ENCODE results near the gene SYNE1. TPM values are rescaled to one million over a fixed set of nuclear protein-coding genes. Genes with fewer than 3 reads are reported as not detected.
A peak's percentile ranks its signal among the peaks of the same experiment; 100 is the strongest.

The SYNE1 gene
- polyA plus RNA-seq, 6 donors from 2014 or later = 24.1 to 50.3 (median 30.9) TPM

DNA sequence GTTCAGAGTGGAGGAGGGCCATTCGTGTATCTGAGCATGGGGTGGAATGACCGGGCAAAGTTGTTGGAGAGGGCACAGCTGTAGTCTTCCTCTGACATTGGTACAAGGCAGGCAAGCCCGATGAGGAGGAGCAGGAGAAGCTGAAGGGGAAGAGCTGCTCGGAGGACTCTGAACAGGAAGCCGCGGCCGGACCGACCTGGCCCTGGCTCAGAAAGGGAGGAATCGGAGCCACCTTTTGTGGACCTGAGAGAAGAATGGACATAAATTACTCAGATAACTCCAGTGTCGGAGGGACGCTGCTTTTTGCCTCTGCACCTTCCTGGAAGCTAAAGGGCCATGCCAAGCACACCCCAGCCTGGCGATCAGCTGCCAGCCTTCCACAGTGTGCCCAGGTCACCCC is 514.7 kb downstream of the SYNE1 start:
- Mint-ChIP-seq H3K27ac (no peak overlapping the region), H3K4me3 (no peak overlapping the region), H3K9me3 (peaks cover 0 to 14% (median 2%) of the 10 kb centered on the region in 7 donors), H3K36me3 (peaks cover 30 to 36% of the 10 kb centered on the region in 2 donors), H3K4me1 (peaks cover 0 to 5% (median 0%) of the 10 kb centered on the region in 3 donors), H3K27me3 (no peaks in the 10 kb centered on the region)
- DNase-seq (no peak), ATAC-seq (ENCODE audit: low read depth in 2 of 2) (no peak)

DNA sequence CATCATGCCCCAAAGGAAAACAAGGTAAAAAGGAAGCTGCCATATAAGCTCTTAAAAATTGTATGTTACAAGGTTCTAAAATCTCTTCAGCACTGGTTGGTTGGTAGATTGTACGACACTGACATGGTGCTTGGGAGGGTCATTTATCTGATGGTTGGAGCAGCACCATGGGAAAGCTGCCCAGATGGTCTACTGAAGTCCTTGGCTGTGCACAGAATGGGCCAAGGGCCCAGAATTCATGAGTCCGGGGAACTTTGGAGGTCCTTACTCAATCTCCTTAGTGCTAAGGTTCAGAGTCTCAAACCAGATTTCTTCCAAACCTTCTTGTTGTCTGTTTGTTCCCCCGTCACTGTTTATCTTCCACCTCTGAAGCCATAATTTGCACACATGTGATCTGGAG is 515.3 kb downstream of the SYNE1 start:
- no peak for ATAC-seq (ENCODE audit: low read depth in 2 of 2)
- Mint-ChIP-seq H3K27me3 (no peaks in the 10 kb centered on the region), H3K9me3 (peaks cover 0 to 14% (median 2%) of the 10 kb centered on the region in 7 donors), H3K4me1 (peaks cover 0 to 8% (median 0%) of the 10 kb centered on the region in 3 donors), H3K27ac (peak overlapping the region in 2 of 6 donors; percentile 30 to 50), H3K36me3 (peaks cover 29 to 36% of the 10 kb centered on the region in 2 donors), H3K4me3 (no peak overlapping the region)
- DNase-seq = no peak

DNA sequence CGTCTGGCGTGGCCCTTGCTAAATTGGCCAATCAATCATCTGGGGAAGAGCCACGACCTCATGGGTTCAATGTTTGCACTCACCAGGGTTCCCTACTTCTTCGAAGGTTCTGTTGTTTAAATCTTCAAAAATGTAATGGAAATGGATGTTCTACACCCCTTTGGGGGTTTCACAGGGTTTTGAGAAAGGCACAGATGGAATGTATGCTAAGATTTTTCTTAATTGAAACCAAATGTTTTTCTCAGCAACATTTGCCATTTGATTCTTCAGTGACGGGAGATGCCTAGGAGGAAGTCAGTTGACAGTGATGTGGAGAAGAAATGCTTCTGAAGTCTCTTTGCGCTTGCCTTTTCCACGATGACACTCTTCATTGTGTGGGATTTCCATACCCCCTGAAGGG is 517.3 kb downstream of the SYNE1 start:
- H3K36me3 Mint-ChIP-seq = peaks cover 29 to 36% of the 10 kb centered on the region in 2 donors
- peak overlapping the region in 3 of 6 donors; percentile 15 to 46 (median 46) for H3K27ac Mint-ChIP-seq
- H3K9me3 Mint-ChIP-seq = peaks cover 0 to 14% (median 2%) of the 10 kb centered on the region in 7 donors
- DNase-seq (no peak), ATAC-seq (ENCODE audit: low read depth in 2 of 2) (no peak)
- H3K4me1 Mint-ChIP-seq = peaks cover 0 to 8% (median 0%) of the 10 kb centered on the region in 3 donors
- no peak overlapping the region for H3K4me3 Mint-ChIP-seq
- no peaks in the 10 kb centered on the region for H3K27me3 Mint-ChIP-seq

DNA sequence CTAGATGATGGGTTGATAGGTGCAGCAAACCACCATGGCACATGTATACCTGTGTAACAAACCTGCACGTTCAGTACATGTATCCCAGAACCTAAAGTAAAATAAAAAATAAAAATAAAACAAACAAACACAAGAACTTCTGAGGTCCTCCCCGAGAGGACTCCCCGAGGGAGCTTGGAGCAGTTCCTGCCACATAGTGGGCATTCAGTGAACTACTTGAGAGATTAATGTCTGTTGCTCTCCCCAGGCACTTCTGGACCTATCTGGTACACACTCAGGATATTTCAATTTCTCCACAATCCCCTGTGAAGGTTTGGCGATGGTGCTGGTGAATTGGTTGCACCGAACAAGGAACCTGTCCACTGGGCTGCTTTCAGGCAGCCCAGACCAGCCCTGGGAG is 518.5 kb downstream of the SYNE1 start:
- peaks cover 0 to 8% (median 0%) of the 10 kb centered on the region in 3 donors for H3K4me1 Mint-ChIP-seq
- H3K4me3 Mint-ChIP-seq = peak overlapping the region in 1 of 8 donors; percentile 38
- H3K27ac Mint-ChIP-seq = peak overlapping the region in 1 of 6 donors; percentile 16
- H3K9me3 Mint-ChIP-seq = peaks cover 0 to 14% (median 2%) of the 10 kb centered on the region in 7 donors
- ATAC-seq (ENCODE audit: low read depth in 2 of 2) (no peak), DNase-seq (no peak)
- H3K27me3 Mint-ChIP-seq = no peaks in the 10 kb centered on the region
- H3K36me3 Mint-ChIP-seq = peaks cover 27 to 36% of the 10 kb centered on the region in 2 donors

DNA sequence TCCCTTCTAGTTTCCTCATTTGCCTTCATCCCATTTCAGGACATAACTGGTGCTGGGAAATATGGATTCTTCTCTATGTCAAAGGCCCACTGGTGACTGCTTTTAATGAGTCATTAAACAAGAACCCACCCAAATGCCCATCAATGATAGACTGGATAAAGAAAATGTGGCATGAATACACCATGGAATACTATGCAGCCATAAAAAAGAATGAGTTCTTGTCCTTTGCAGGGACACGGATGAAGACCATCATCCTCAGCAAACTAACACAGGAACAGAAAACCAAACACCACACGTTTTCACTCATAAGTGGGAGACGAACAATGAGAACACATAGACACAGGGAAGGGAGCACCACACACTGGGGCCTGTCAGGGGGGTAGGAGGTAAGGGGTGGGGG is 518.9 kb downstream of the SYNE1 start:
- no peak overlapping the region for H3K4me3 Mint-ChIP-seq
- H3K36me3 Mint-ChIP-seq = peaks cover 24 to 36% of the 10 kb centered on the region in 2 donors
- no peak for ATAC-seq (ENCODE audit: low read depth in 2 of 2)
- peaks cover 0 to 14% (median 2%) of the 10 kb centered on the region in 7 donors for H3K9me3 Mint-ChIP-seq
- no peaks in the 10 kb centered on the region for H3K27me3 Mint-ChIP-seq
- peaks cover 0 to 8% (median 0%) of the 10 kb centered on the region in 3 donors for H3K4me1 Mint-ChIP-seq
- no peak for DNase-seq
- no peak overlapping the region for H3K27ac Mint-ChIP-seq

DNA sequence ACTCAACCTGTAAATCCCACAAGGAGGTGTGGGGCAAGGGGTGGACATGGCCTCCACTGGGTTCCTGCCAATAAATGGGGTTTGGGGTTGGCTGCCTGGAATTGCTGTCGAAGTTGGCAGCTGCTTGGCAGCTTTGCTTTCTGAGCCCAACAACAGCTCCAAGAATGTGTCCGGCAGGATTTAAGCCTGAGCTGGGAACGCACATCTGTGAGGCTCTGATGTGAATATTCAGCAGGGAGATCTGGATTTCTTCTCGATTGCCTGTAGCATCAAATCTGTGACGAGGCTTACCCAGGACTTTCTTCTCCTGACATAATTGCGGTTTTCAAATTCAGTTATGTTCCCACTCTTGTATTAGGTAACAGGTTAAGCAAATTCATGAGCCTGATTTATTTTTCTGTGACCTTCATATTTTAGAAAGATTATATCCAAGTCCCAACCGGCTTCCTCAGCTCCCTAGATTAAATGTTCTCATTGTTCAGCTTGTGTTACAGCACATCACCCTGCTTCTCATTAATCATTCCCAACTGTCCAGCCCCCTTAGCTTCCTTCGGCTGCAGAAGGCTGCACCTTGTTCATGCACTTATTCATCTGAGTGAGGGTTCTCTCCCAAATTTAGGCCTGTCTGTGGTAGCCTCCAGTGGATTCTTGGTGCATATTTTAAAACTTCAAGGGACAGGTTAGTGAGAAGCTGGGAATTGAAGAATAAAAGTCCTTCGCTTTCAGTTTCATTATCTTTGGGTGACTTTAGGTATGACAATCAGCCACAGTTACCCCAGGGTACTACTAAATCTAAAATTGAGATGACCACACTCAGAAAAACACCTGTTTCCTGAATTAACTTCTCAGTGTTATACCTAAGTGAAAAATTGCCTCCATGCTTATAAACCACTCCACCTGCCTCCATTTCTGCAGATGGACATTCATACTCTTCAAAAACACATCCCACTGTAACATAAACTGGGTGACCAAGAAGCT is 519.7 kb downstream of the SYNE1 start:
- peak overlapping the region in 4 of 6 donors; percentile 13 to 78 (median 48) for H3K27ac Mint-ChIP-seq

DNA sequence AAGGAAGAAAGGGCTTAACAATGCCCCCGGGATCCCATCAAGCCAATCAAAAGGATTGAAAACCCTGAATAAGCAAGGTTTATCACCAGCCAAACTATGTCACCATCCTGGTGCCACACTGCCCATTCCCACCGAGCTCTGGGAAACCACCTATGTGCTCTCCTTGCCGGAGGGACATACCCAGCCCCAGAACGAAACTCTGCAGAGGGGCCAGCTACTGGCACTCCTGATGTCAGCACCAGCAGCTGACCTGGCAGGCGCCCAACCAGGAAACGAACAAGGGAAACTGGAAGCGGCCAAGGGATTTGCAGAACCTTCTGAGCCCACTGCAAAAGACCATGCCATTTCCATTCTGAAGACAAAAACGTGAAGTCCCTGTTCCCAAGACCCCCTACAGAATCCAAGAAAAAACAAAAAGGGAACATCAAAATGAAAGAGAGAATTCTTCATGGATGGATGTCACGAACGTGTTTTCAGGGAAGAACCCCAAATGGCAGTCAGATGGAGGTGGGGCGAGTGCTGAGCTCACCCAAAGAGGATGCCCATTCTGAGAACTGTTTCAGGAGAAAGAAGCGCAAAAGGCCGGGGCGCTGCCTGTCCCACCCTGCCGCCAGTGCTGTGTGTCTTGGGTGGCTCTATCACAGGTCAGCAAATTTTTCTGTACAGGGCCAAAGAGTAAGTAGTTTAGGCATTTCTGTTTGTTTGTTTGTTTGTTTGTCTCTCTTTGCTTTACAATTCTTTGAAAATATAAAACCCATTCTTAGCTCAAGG is 524.5 kb downstream of the SYNE1 start:
- peaks cover 0 to 3% (median 0%) of the 10 kb centered on the region in 3 donors for H3K4me1 Mint-ChIP-seq
- peaks cover 0 to 7% (median 0%) of the 10 kb centered on the region in 3 donors for H3K27me3 Mint-ChIP-seq
- DNase-seq (no peak), ATAC-seq (ENCODE audit: low read depth in 2 of 2) (no peak)
- H3K36me3 Mint-ChIP-seq = no peaks in the 10 kb centered on the region
- H3K9me3 Mint-ChIP-seq = peaks cover 0 to 3% (median 0%) of the 10 kb centered on the region in 7 donors
- no peak overlapping the region for H3K4me3 Mint-ChIP-seq
- H3K27ac Mint-ChIP-seq = no peak overlapping the region

More for the DNA sequence above, 519.7 kb downstream of the SYNE1 start:
- Mint-ChIP-seq H3K9me3 (peaks cover 0 to 14% (median 2%) of the 10 kb centered on the region in 7 donors), H3K36me3 (peaks cover 23 to 36% of the 10 kb centered on the region in 2 donors), H3K27me3 (no peaks in the 10 kb centered on the region), H3K4me1 (peaks cover 0 to 8% (median 0%) of the 10 kb centered on the region in 3 donors), H3K4me3 (no peak overlapping the region)
- ATAC-seq (ENCODE audit: low read depth in 2 of 2) (no peak), DNase-seq (no peak)

DNA sequence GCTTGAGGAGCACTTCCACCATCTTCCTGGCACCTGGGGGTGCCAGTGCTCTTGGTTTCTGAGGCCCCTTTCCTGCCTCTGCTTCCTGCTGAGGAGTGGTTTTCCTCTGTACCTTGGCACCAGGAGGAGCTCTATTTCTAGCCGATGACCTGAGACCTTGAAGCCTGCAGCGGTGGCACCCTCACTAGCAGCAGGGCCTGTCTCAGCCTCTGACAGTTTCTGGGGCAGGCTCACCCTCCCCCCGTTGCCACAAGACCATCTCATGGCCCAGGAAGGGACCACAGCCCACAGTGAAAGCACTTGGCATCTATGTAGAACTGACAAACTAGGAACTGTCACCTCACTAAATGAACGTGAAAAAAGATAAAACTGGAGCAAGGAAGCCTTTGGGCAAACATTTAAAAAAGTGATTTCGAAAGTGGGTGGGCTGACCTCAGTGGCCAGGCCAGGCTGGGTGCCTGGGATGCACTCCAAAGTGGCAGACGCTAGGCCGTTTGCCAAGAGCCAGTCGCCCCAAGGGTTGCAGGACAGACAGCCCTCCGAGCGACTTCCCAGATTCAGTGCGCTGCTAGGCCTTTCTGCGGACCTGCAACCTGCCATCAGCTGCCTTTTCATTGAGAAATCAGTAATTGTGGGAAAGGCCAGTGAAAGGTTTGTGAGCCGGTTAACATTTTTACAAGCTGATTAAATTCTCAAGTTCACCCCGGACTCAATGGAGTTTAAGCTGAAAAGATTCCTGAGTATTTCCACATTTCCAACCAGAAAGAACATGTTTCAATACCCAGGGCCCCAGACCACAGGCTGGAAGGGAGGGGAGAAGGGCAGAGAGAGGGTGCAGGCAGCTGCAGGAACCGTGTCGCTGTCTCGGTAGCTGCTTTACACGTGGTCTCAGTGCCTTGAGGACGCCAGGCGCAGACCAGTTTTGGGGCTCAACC is 526.0 kb downstream of the SYNE1 start:
- Mint-ChIP-seq H3K36me3 (no peaks in the 10 kb centered on the region), H3K27me3 (peaks cover 0 to 7% (median 0%) of the 10 kb centered on the region in 3 donors), H3K4me3 (peak overlapping the region in 1 of 8 donors; percentile 51), H3K4me1 (no peaks in the 10 kb centered on the region), H3K9me3 (peaks cover 0 to 3% (median 0%) of the 10 kb centered on the region in 7 donors), H3K27ac (peak overlapping the region in 1 of 6 donors; percentile 33)
- DNase-seq = no peak
- no peak for ATAC-seq (ENCODE audit: low read depth in 2 of 2)

DNA sequence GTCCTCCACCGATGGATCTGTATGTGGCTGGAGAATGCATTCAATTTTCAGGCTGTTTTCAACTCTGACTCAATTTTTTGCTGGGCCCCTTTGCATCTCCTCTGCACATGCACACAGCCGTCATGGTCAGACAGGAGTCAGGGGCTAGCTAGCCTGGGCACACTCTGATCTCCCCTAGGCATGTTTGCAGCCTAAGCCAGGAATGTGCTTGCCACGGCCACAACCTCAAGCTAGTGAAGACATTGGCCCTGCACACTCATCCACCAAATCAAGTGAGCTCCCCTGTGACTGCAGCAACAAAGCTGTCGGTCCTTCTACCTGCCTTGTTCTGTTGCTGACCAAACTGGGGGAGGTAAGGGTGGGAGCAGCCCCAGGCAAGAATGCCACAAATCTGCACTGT is 529.2 kb downstream of the SYNE1 start:
- Mint-ChIP-seq H3K27me3 (peaks cover 0 to 7% (median 0%) of the 10 kb centered on the region in 3 donors), H3K9me3 (peaks cover 0 to 3% (median 0%) of the 10 kb centered on the region in 7 donors), H3K4me1 (no peaks in the 10 kb centered on the region), H3K4me3 (no peak overlapping the region), H3K27ac (no peak overlapping the region), H3K36me3 (no peaks in the 10 kb centered on the region)
- DNase-seq (no peak), ATAC-seq (ENCODE audit: low read depth in 2 of 2) (no peak)

DNA sequence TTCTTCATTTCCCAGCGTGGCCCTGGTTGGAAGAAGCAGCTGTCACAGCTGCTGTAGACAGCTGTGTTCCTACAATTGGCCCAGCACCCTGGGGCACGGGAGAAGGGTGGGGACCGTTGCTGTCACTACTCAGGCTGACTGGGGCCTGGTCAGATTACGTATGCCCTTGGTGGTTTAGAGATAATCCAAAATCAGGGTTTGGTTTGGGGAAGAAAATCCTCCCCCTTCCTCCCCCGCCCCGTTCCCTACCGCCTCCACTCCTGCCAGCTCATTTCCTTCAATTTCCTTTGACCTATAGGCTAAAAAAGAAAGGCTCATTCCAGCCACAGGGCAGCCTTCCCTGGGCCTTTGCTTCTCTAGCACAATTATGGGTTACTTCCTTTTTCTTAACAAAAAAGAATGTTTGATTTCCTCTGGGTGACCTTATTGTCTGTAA is 537.0 kb downstream of the SYNE1 start:
- no peaks in the 10 kb centered on the region for H3K9me3 Mint-ChIP-seq

DNA sequence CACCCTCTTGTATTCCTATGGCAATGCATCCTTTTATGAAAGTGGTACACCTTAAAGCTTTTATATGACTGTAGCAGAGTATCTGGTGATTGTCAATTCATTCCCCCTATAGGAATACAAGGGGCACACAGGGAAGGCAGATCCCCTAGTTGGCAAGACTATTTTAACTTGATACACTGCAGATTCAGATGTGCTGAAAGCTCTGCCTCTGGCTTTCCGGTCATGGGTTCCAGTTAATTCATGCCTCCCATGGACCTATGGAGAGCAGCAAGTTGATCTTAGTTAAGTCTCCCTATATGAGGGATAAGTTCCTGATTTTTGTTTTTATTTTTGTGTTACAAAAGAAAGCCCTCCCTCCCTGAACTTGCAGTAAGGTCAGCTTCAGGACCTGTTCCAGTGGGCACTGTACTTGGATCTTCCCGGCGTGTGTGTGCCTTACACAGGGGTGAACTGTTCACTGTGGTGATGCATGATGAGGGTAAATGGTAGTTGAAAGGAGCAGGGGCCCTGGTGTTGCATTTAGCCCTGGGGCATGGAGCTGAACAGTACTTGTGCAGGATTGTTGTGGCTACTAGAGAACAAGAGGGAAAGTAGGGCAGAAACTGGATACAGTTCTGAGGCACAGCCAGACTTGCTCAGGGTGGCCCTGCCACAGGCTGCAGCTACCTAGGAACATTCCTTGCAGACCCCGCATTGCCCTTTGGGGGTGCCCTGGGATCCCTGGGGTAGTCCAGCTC is 537.5 kb downstream of the SYNE1 start:
- Mint-ChIP-seq H3K27me3 (no peaks in the 10 kb centered on the region), H3K36me3 (no peaks in the 10 kb centered on the region), H3K4me3 (peak overlapping the region in 1 of 8 donors; percentile 25), H3K9me3 (no peaks in the 10 kb centered on the region), H3K27ac (no peak overlapping the region), H3K4me1 (no peaks in the 10 kb centered on the region)
- no peak for ATAC-seq (ENCODE audit: low read depth in 2 of 2)
- no peak for DNase-seq

More for the DNA sequence above, 537.0 kb downstream of the SYNE1 start:
- DNase-seq (no peak), ATAC-seq (ENCODE audit: low read depth in 2 of 2) (no peak)
- Mint-ChIP-seq H3K27ac (peak overlapping the region in 1 of 6 donors; percentile 63), H3K36me3 (no peaks in the 10 kb centered on the region), H3K4me1 (no peaks in the 10 kb centered on the region), H3K4me3 (no peak overlapping the region), H3K27me3 (no peaks in the 10 kb centered on the region)

DNA sequence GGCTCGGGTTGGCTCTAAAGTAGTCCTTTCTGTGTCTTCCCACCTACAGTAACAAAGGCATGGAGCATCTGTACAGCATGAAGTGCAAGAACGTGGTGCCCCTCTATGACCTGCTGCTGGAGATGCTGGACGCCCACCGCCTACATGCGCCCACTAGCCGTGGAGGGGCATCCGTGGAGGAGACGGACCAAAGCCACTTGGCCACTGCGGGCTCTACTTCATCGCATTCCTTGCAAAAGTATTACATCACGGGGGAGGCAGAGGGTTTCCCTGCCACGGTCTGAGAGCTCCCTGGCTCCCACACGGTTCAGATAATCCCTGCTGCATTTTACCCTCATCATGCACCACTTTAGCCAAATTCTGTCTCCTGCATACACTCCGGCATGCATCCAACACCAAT is 538.5 kb downstream of the SYNE1 start:
- no peak for ATAC-seq (ENCODE audit: low read depth in 2 of 2)
- Mint-ChIP-seq H3K4me3 (no peak overlapping the region), H3K27ac (no peak overlapping the region), H3K9me3 (no peaks in the 10 kb centered on the region), H3K27me3 (no peaks in the 10 kb centered on the region), H3K4me1 (no peaks in the 10 kb centered on the region), H3K36me3 (no peaks in the 10 kb centered on the region)
- no peak for DNase-seq

Data from naive B cell (primary cell).